K562 (cell line): ENCODE measurements around the gene CYB5D1. TPM values are rescaled to one million over a fixed set of nuclear protein-coding genes. Genes with fewer than 3 reads are reported as not detected.

ENCODE experiments used
- BACH1 ChIP-seq: fragments of 200-800 bp; sonication (Bioruptor generic); IDR thresholded peaks from 2 replicates; pipeline ENCODE4 v1.6.1; 2016; ENCODE audit warnings: missing genetic modification characterization, missing compliant biosample characterization
- BCL6 ChIP-seq: fragments of 250-450 bp; sonication (Bioruptor Pico); IDR thresholded peaks from 2 replicates; pipeline ENCODE4 v1.4.0; 2020
- BRF2 ChIP-seq: IDR thresholded peaks from 3 replicates; pipeline ENCODE4 v1.6.1; 2011; ENCODE audit warnings: borderline replicate concordance, mild to moderate bottlenecking; ENCODE audit not compliant: insufficient read length, insufficient read depth
- CEBPB ChIP-seq: fragments of 450-650 bp; IDR thresholded peaks from 2 replicates; pipeline ENCODE4 v1.6.1; 2016; ENCODE audit warnings: missing genetic modification characterization, missing compliant biosample characterization
- CHD1 ChIP-seq: fragments of 200-600 bp; sonication (generic); IDR thresholded peaks from one replicate; pipeline ENCODE4 v1.6.1; 2012; ENCODE audit warnings: mild to moderate bottlenecking, moderate library complexity, low read length, inconsistent platforms
- COPS2 ChIP-seq: fragments of 450-650 bp; conservative IDR thresholded peaks from 2 replicates; pipeline ENCODE4 v1.6.1; 2016; ENCODE audit warnings: mild to moderate bottlenecking, moderate library complexity
- JUN ChIP-seq, 2 experiments: sonication (generic) in 1 of 2; formaldehyde crosslinking in 1 of 2; IDR thresholded peaks; 2 replicates each; pipeline versions ENCODE4 v1.6.1 to v1.8.0; 2012 to 2022; ENCODE audit warnings: borderline replicate concordance in 2 of 2, mild to moderate bottlenecking in 2 of 2, improper control_type of control experiment in 1 of 2, low read depth in 1 of 2, low read length in 1 of 2, missing genetic modification reagents in 1 of 2
- NCOR1 ChIP-seq: fragments of 450-650 bp; IDR thresholded peaks from 2 replicates; pipeline ENCODE4 v1.6.1; 2016; ENCODE audit warnings: mild to moderate bottlenecking, moderate library complexity
- NFIC ChIP-seq: fragments of 450-650 bp; IDR thresholded peaks from 2 replicates; pipeline ENCODE4 v1.6.1; 2017; ENCODE audit warnings: mild to moderate bottlenecking, inconsistent platforms
- POLR2A ChIP-seq: fragments of 450-650 bp; conservative IDR thresholded peaks from 2 replicates; pipeline ENCODE4 v1.6.1; 2016
- POLR2AphosphoS5 ChIP-seq: IDR thresholded peaks from 2 replicates; pipeline ENCODE4 v1.6.1; 2011; ENCODE audit warnings: mild to moderate bottlenecking, low read depth, low read length, moderate library complexity; ENCODE audit not compliant: control insufficient read depth, insufficient read depth
- POLR2H ChIP-seq: IDR thresholded peaks from 2 replicates; pipeline ENCODE4 v1.6.1; 2016; ENCODE audit warnings: missing genetic modification characterization, low read depth, mild to moderate bottlenecking, control low read depth, missing compliant biosample characterization, moderate library complexity
- RBM17 ChIP-seq: fragments of 200-400 bp; formaldehyde crosslinking; IDR thresholded peaks from 2 replicates; pipeline ENCODE4 v1.6.1; 2017; ENCODE audit warnings: low read depth, mild to moderate bottlenecking, low read length, borderline replicate concordance
- SLC30A9 ChIP-seq: fragments of 250-450 bp; sonication (Bioruptor Pico); IDR thresholded peaks from 2 replicates; pipeline ENCODE4 v1.8.0; 2022; ENCODE audit warnings: mild to moderate bottlenecking, moderate library complexity
- TAF7 ChIP-seq: fragments of 450-650 bp; IDR thresholded peaks from 2 replicates; pipeline ENCODE4 v1.6.1; 2016; ENCODE audit warnings: missing genetic modification characterization, missing compliant biosample characterization
- ZNF324 ChIP-seq: fragments of 250-450 bp; sonication (Bioruptor Pico); IDR thresholded peaks from 2 replicates; pipeline ENCODE4 v1.4.0; 2020; ENCODE audit warnings: mild to moderate bottlenecking
- polyA plus RNA-seq, 8 experiments: library from polyadenylated mRNA; depleted of rRNA in 4 of 8; stranded (reverse) in 5 of 8; unstranded in 3 of 8; fragments of >200 nt; fragmentation: Nextera tagmentation in 2 of 8; fragmentation: Illumina TruSeq in 1 of 8; extraction: Ambion mirVana in 2 of 8; extraction: Trizol in 1 of 8; gene quantifications; 2 replicates each; pipeline versions ENCODE4 v1.2.1 to v1.2.3, GENCODE V29; 2011 to 2014; ENCODE audit warnings: inconsistent platforms in 1 of 8, missing spikeins in 1 of 8
- total RNA-seq, 7 experiments: library from RNA; depleted of rRNA in 6 of 7; stranded (reverse); fragments of >200 nt in 6 of 7; fragmentation: Illumina TruSeq in 2 of 7; extraction: Trizol in 2 of 7; gene quantifications; 2 replicates each; pipeline versions ENCODE4 v1.2.1 to v1.2.3, GENCODE V29; 2011 to 2021; ENCODE audit warnings: low replicate concordance in 1 of 7
- TF ChIP-seq, protein P1 (sequence below), 2 experiments: fragments of 450-650 bp; IDR thresholded peaks; 2 replicates each; pipeline ENCODE4 v1.6.1; 2018; ENCODE audit warnings: mild to moderate bottlenecking in 2 of 2, low read depth in 1 of 2; ENCODE audit not compliant: partially characterized antibody in 2 of 2
- TF ChIP-seq, protein P2 (sequence below): sonication (generic); formaldehyde crosslinking; IDR thresholded peaks from 2 replicates; pipeline ENCODE4 v1.8.1; 2023; ENCODE audit warnings: missing genetic modification reagents, mild to moderate bottlenecking, borderline replicate concordance

The CYB5D1 gene
- total and polyA plus RNA-seq, 9 of the 15 experiments (the other 6 are each of a cell fraction or from before 2014, with no cell fraction given): 2.4 to 7.9 (median 5.7) TPM

DNA sequence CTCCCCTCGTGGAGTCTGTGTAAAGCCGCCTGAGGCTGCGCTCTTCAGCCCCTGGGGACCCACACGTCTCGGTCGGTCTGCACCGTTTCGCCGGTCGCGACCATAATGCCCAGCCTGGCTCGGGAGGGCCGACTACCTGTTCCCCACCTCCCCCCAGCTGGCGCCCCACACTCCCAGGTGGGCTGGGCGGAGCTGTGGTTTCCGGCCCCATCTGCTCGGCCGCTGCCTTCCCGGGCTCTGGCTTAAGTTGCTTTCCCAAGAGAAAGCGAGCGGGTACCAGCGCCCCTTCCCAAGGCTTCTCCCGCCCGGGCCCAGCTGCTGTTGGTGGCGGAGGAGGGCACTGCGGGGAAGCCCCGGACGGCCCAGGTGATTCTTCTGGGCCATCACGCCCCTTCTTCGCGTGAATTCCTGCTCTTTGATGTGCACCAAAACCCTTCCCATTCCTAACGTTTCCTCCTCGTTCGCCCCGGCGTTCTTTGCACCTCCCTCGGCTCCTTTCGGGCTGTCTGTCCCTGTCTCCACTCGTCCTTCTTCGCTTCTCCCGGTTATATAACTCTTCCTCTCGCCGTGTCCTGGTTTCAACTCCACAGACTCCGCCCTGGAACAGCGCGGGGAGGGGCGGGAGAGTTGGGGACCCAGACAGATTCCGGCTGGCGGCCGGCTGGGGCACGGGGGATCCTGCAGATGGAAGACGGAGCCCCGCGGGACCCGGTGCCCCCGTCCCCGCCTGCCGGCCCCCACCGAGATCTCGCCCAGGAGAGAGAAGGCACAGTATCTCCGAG is 21.8 kb upstream of the CYB5D1 start (continued):
- TF ChIP-seq, protein P1, sequence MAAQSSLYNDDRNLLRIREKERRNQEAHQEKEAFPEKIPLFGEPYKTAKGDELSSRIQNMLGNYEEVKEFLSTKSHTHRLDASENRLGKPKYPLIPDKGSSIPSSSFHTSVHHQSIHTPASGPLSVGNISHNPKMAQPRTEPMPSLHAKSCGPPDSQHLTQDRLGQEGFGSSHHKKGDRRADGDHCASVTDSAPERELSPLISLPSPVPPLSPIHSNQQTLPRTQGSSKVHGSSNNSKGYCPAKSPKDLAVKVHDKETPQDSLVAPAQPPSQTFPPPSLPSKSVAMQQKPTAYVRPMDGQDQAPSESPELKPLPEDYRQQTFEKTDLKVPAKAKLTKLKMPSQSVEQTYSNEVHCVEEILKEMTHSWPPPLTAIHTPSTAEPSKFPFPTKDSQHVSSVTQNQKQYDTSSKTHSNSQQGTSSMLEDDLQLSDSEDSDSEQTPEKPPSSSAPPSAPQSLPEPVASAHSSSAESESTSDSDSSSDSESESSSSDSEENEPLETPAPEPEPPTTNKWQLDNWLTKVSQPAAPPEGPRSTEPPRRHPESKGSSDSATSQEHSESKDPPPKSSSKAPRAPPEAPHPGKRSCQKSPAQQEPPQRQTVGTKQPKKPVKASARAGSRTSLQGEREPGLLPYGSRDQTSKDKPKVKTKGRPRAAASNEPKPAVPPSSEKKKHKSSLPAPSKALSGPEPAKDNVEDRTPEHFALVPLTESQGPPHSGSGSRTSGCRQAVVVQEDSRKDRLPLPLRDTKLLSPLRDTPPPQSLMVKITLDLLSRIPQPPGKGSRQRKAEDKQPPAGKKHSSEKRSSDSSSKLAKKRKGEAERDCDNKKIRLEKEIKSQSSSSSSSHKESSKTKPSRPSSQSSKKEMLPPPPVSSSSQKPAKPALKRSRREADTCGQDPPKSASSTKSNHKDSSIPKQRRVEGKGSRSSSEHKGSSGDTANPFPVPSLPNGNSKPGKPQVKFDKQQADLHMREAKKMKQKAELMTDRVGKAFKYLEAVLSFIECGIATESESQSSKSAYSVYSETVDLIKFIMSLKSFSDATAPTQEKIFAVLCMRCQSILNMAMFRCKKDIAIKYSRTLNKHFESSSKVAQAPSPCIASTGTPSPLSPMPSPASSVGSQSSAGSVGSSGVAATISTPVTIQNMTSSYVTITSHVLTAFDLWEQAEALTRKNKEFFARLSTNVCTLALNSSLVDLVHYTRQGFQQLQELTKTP (IDR thresholded peaks at IDR 0.05; ENCODE audit: low read depth in 1 of 2, partially characterized antibody in 2 of 2): no peak
- TF ChIP-seq, protein P2, sequence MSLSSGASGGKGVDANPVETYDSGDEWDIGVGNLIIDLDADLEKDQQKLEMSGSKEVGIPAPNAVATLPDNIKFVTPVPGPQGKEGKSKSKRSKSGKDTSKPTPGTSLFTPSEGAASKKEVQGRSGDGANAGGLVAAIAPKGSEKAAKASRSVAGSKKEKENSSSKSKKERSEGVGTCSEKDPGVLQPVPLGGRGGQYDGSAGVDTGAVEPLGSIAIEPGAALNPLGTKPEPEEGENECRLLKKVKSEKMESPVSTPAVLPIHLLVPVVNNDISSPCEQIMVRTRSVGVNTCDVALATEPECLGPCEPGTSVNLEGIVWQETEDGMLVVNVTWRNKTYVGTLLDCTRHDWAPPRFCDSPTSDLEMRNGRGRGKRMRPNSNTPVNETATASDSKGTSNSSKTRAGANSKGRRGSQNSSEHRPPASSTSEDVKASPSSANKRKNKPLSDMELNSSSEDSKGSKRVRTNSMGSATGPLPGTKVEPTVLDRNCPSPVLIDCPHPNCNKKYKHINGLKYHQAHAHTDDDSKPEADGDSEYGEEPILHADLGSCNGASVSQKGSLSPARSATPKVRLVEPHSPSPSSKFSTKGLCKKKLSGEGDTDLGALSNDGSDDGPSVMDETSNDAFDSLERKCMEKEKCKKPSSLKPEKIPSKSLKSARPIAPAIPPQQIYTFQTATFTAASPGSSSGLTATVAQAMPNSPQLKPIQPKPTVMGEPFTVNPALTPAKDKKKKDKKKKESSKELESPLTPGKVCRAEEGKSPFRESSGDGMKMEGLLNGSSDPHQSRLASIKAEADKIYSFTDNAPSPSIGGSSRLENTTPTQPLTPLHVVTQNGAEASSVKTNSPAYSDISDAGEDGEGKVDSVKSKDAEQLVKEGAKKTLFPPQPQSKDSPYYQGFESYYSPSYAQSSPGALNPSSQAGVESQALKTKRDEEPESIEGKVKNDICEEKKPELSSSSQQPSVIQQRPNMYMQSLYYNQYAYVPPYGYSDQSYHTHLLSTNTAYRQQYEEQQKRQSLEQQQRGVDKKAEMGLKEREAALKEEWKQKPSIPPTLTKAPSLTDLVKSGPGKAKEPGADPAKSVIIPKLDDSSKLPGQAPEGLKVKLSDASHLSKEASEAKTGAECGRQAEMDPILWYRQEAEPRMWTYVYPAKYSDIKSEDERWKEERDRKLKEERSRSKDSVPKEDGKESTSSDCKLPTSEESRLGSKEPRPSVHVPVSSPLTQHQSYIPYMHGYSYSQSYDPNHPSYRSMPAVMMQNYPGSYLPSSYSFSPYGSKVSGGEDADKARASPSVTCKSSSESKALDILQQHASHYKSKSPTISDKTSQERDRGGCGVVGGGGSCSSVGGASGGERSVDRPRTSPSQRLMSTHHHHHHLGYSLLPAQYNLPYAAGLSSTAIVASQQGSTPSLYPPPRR: no peak
- TF ChIP-seq NFIC (no peak), TAF7 (tag) (no peak), RBM17 (no peak), BACH1 (no peak), POLR2A (peak; percentile 59; the same call in 1 of the 2 replicates), SLC30A9 (CRISPR knock-in tag) (no peak), CHD1 (peak; percentile 54), POLR2H (tag) (no peak), BRF2 (no peak), COPS2 (no peak), BCL6 (CRISPR knock-in tag) (no peak), JUN (IDR thresholded peaks at IDR 0.05; ENCODE audit: borderline replicate concordance, low read depth, low read length) (no peak), JUN (CRISPR knock-in tag; IDR thresholded peaks at IDR 0.05; ENCODE audit: borderline replicate concordance) (0 out of 2 replicates have a peak, but pooled peaks have one; percentile 24), NCOR1 (peak; percentile 6; the same call in 1 of the 2 replicates), POLR2AphosphoS5 (0 out of 2 replicates have a peak, but pooled peaks have one; percentile 23), CEBPB (no peak), ZNF324 (CRISPR knock-in tag) (no peak)
